Jurkat, Clone E6-1 (cell line): ENCODE measurements around the gene ZP2.
"Not testable (repeated sequence)": the region's sequence is repeated elsewhere in the genome, so short reads cannot be mapped to it uniquely, and the experiment has no call there.

Experiments
- DNase-seq: peaks from one replicate; pipeline ENCODE4 v3.0.0-alpha.2; 2011; ENCODE audit warnings: low read depth, low spot score
- H3K4me3 ChIP-seq: 2 replicates; pipeline ENCODE4 v1.5.1; 2011; ENCODE audit warnings: mild to moderate bottlenecking, low read length, control low read depth, moderate library complexity

The ZP2 gene

DNA sequence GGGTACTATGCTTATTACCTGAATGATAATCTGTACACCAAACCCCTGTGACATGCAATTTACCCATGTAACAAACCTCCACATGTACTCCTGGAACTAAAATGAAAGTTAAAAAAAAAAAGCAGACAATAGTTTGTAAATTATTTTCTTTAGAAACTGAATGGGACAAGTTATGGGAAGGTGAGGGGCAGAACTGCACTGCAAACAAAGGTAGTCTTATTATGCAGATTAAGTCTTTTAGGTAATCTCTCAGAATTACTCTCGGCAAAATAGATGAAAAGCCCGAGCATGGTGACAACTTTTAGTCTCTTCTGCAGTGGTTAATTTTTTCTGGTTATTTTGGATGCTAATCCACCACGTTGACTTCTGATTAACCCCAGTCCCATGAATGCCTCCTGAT, 27.4 kb downstream of the ZP2 start:
- no peak for DNase-seq
- H3K4me3 ChIP-seq = no peak overlapping the region

DNA sequence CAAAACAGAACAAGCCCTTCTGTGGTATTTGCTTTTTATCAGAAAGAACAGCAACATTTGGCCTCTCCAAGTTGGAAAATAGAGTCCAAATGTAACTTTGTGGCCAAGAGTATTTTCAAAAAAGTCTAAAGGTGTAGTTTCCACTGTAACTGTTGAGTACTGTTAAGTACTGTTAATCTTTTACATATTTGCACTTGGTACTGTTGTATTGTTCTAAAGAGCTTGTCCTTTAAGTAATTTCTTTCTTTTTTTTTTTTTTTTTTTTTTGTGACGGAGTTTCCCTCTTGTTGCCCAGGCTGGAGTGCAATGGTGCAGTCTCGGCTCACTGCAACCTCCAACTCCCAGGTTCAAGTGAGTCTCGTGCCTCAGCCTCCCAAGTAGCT, 31.4 kb downstream of the ZP2 start:
- no peak for DNase-seq
- no peak overlapping the region for H3K4me3 ChIP-seq

DNA sequence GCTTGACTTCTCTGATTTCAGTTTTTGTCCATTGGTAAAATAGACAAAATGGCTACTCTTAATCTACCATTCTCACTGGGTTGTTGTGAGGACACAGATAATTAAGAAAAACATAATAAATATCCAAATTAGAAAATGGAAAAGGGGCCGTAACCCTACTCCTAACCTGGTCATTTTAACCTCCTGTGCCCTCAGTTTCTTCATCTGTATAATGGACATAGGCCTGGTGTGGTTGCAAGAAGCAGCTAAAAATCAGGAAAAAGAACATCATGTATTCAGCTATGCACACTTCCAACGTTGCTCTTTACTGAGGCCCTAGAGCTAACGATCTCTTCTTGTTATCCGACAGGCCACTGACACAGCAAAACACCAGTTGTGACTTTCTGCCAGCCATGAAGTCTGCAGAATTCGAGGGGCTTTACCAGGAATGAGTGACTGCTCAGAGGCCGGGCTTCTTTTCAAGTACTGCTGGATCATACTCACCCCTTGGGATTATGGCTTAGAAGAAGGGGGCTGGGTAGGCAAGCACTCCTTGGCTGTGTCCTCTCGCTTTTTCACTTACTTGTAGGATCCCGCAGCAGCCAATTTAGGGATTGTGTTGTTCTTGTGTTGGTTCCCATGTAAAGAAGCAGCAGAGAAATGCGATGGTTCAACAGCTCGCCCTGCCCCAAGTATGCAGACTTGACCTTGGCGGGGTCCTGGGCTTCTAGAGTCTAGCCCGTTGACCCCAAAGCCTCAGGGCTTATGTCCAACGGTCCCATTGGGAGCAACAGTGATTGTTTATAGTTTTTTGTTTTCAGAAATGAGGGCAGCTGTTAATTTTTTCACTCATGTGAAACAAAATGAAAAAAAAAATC, 32.0 kb downstream of the ZP2 start:
- DNase-seq = no peak
- H3K4me3 ChIP-seq = no peak overlapping the region

DNA sequence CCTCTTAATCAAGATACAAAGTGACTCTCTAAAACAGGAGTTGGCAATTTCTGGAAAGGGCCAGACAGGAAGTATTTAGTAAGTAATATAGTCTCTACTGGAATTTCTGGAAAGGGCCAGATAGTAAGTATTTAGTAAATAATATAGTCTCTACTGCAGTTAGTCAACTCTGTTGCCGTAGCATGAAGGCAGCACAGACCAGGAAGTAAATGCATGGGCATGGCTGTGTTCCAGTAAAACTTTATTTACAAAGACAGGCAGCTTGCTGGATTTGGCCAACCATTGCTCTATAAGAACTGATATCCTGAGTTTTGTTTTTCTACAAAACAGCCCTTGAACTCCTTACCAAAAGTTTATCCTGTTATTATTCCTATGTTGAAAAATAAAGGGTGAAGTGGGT, 36.0 kb downstream of the ZP2 start:
- DNase-seq = no peak
- H3K4me3 ChIP-seq = no peak overlapping the region

DNA sequence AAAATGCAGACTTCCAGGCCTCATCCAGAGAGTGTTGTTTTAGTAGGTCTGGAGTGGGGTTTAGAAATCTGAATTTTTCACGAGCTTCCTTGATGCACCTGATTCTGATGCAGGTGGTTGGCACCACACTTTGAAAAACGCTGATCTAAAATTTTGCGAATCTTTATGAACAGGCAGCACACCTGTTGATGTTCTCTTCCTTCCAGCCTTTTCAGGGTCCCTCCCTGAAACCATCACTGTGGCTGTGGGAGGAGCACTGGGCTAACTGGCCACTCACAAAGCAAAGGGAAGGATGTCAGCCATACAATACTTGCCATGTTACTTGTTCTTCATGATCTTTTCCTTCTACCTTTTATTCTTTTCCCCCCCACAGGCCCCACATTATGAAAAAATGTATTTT, 38.7 kb downstream of the ZP2 start:
- DNase-seq = no peak
- H3K4me3 ChIP-seq = no peak overlapping the region

DNA sequence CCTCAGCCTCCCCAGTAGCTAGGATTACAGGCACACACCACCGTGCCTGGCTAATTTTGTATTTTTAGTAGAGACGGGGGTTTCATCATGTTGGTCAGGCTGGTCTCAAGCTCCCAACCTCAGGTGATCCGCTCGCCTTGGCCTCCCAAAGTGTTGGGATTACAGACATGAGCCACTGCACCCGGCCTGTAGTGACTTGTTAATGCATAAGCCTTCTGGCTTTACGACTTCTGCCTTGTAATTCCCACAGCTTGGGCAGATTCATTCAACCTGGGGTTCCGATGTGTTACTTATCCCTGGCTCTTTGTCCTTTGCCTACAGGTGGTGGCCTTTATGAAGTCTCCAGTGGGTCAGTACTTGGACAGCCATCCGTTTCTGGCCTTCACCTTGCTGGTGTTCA, 41.3 kb downstream of the ZP2 start:
- DNase-seq, H3K4me3 ChIP-seq: not testable (repeated sequence)

DNA sequence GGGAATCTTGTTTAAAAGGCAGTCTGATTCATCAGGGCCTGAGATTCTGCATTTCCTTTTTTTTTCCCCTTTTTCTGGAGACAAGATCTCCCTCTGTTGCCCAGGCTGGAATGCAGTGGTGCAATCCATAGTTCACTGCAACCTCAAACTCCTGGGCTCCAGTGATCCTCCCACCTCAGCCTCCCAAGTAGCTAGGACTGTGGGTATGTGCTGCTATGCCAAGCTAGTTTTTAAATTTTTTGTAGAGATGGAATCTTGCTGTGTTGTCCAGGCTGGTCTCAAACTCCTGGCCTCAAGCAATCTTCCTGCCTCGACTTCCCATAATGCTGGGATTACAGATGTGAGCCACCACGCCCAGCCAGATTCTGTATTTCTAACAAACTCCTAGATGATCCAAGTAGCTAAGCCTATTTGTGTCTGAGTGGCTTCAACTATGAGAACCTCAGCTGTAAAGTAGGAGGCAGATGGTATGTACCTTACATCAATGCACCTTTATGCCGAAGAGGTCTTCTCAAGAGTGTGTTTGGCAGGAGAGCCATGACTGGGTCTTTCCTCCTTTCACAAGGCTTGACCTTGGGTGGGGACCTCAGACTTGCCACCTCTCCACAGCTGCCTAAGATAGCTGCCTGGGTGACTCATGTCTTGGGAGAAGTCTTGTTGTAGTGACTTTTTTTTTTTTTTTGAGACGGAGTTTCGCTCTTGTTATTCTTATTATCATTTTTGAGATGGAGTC, 42.0 kb downstream of the ZP2 start:
- no peak overlapping the region for H3K4me3 ChIP-seq
- DNase-seq = no peak

DNA sequence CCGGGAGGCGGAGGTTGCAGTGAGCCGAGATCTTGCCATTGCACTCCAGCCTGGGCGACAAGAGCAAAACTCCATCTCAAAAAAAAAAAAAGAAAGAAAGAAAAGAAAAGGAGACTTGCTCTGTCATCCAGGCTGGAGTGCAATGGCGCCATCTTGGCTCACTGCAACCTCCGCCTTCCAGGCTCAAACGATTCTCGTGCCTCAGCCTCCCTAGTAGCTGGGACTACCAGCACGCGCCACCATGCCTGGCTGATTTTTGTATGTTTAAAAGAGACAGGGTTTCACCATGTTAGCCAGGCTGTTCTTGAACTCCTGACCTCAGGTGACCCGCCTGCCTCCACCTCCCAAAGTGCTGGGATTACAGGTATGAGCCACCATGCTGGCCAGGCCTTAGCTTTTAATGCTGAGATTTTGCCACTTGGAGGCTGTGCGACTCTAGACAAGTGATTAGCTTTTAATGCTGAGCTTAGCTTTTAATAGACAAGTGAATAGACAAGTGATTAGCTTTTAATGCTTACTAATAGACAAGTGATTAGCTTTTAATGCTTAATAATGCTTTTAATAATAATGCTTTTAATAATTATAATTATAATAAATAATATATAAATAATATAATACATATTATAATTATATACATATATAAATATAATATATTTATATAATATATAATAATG, 43.3 kb downstream of the ZP2 start:
- DNase-seq = no peak
- no peak overlapping the region for H3K4me3 ChIP-seq

DNA sequence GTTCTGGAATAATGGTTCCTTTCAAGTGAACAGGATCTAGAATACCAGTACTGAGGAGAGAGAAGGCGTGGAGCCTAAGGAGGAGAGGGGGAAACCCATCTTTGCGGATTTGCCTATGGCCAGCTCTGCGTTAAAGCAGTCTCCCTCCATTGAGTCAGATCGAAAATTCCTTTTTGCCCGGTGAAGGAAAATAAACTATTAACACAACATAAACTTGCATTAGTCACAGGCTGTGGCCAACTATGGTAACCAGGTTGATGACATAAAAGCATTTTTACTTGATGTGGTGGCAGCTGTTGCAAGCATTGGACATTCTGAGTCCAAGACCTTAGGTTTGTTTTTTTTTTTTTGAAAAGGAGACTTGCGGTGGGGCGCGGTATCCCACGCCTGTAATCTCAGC, 44.0 kb downstream of the ZP2 start:
- DNase-seq = no peak
- H3K4me3 ChIP-seq = no peak overlapping the region

DNA sequence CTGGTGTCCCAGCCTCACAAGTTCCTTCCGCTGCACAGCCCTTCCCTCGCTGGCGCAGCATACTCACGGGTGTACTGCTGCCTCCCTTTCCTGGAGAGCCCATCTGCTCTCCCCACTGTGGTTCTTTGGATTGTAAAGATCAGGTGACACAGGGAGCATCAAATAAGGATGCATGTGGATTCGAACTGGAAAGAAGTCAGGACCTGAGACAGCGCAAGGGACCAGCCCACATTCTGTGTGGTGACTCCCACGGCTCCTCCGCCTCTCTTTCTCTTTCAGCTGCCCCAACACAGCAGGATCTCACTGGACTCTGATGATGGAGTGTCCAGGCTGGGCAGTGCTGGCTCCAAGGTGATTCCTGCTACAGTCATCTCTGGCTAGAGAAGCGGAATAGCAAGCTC, 44.8 kb downstream of the ZP2 start:
- no peak overlapping the region for H3K4me3 ChIP-seq
- DNase-seq = no peak

DNA sequence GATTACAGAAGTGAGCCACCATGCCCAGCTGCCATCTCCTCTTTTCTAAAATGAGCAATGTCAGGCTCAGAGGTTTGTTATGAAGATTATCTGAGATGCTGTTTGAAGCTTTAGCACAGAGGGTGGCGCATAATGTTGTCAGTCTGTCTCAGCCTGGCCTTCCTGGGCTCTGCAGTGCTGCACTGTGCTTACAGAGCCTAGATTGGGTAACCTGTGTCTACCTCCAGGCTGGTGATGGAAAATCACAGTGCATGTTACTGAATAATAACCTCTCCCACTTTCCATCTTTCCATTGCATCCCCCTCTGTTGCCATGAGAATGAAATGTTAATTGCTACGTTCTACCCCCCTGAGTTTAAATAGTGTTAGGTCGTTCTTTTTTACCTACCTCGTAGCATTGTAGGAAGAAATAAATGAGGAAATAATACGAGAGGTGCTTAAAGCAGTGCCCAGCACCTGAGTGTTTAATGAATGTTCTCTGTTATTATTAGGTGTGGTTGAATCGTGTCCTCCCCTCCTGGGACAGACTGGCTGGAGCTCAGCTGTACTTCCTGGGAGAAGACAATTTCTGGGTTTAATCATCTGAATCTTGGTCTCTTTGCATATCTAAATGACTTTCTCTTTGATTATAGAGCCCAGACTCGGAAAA, 46.7 kb downstream of the ZP2 start:
- no peak for DNase-seq
- no peak overlapping the region for H3K4me3 ChIP-seq

DNA sequence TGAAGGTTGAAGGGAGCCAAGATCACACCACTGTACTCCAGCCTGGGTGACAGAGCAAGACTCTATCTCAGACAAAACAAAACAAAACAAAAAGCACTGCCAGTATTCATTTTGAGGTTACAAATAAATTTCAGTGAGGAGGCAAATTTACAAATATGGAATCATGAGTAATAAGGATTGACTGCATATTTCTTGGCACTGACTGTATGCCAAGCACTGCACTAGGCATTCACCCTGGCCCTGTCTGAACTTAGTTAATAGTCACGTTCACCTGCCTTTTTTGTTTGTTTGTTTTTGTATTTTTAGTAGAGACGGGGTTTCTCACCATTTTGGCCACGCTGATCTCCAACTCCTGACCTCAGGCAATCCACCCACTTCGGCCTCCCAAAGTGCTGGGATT, 47.8 kb downstream of the ZP2 start:
- no peak for DNase-seq
- no peak overlapping the region for H3K4me3 ChIP-seq

DNA sequence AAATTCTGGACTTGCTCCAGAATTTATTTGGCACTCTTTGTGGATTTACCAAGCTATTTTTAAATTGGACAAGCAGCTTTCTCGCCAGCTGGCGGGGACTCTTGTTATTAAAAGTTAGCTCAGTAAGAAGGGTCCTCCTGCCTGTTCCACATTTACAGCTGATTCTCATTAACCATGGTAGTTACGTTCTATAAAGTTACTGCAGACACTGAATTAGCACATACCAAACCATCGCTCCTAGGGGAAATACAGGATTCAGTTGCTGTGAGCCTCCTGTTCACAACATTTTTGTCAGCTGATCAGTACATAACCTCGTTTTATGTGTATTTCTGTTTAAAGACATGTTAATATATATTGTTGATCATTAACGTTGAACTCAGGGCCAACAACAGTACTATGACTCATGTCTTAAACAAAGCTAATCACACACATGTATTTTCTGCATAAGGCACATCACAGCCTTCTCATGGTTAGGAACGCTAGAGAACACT, 48.7 kb downstream of the ZP2 start:
- no peak for DNase-seq
- H3K4me3 ChIP-seq = no peak overlapping the region

DNA sequence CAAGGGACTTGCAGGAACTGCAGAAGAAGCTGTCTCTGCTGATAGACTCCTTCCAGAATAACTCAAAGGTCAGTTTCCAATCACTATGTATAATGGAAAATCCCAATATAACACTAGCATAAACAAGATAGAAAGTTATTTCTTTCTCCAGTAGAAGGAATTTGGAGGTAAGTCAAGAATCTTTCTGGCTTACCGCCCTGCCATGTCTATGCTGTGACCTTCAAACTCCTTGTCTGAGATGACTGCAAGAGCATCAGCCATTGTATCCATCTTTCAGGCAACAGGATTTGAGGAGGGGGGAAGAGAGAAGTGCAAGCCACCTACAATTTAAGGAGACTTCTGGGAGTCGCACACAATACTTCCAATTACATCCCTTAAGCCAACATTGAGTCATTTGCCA, 50.2 kb downstream of the ZP2 start:
- DNase-seq = no peak
- H3K4me3 ChIP-seq = no peak overlapping the region

DNA sequence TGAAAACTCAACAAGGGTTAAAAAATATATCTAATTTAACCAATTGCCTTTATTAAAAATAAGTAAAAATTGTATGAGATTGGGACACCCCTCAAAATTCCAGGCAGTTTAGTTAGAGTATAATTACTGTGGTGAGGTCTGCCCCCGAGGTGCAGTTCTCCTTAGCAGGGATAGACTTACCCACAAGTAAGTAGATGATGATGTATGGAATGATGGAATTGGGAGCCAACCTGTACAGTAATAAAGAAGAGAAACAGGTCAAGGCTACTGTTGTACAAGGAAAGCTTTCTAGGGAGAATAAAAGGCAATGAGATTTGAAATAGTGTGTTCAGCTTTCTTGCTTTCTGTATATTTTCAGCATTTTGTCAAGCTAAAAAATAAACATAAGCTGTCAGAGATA, 51.1 kb downstream of the ZP2 start:
- no peak for DNase-seq
- H3K4me3 ChIP-seq = no peak overlapping the region

DNA sequence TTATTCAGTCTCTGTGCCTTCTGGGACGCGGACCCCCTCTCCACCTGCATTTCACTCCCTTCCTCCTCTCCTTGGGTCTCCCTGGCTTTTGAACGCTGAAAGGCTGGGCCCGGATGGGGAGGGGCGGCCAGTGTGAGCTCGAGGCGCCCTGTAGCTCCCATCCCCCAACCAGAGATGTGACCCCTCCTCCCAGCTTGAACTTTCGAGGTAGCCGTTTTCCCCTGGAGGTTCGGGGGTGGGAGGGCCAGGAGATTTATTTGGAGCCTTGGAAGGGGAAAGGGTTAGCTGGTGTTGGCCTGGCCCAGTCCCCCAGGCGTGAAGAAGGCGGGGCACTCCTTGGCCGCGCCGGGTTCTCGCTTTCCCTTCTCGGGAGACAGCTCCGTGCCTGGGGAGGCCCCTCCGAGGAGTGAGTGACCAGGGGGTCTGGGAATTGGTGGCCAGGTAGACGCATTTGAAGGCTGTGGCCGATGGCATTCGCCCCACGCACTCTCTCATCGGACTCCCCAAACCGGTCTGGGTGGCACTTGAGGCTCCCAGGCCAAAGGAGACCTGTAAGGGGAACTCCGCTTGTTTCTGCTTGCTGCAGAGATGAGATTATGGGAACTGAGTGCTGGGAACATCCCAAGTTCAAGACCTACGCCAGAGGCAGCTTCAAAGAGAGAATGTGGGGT, 52.0 kb downstream of the ZP2 start:
- no peak for DNase-seq
- peak overlapping the region; percentile 68 for H3K4me3 ChIP-seq

DNA sequence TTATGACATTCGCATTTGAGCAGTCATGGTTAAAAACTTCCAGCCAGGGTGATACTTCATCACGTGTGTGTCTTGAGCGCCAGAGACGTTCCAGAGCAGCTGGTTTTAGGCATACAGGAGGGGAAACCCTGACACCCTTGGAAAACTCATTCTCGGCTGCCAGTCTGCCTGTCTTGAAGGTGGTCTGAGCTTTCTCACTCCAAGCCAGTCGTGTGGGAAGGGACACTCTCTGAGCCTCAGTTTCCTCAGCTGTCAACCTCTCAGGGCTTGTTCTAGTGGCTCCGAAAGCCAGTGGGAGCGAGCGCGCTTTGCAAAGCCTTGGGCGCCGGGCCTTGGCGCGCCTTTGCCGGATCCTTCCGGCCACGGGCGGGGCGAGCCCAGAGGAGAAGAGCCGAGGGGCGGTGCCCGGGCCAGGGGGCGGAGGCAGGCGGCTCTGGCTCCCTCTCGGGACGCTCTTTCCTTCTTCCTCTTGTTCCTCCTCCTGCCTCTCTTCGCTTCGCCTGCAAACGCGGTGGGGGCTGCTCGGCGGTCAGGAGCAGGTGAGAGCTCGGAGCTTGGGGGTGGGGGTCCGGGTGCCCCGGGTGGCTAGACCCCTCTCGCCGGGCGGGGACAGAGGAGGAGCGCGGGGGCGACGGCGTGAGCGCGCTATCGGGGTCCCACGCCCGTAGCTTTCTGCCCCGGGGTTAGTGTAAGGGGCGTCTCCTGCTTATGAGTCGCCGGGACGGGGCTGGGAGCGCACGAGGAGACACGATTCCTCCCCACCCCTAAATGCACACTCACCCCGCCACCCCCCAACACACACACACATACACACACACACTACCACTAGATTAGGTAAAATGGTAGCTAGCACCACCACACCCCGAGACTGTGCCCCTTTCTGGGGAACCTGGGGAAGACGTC, 52.9 kb downstream of the ZP2 start, which contains the start of gene LDAF1:
LDAF1 (plus strand) TSS at position 467 of the 903 bp plus-strand sequence. CDS start 2,509 bp downstream, outside the sequence.
- peak within 1 kb of the TSS; percentile 68 for H3K4me3 ChIP-seq
- DNase-seq = peak; percentile 51

DNA sequence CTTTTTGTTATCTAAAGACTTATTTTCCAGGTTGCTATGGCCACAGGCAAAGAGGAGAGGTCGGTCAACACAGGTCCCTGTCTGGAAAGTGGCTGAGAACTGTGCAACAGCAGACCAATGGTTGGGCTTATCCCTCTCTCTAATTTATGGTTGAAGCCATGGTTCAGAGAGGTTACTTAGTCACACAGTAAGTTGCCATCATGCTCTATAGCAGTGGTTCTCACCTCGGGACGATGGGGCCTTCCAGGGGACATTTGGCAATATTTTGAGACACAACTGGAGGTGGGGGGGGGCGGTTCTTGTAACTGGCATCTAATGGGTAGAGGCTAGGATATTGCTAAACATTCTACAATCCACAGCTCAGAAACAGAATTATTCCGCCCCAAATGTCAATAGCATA, 53.7 kb downstream of the ZP2 start:
- no peak for DNase-seq
- H3K4me3 ChIP-seq = no peak overlapping the region
